ENCODE measurements around the gene IL12RB2.
"Not testable (repeated sequence)": the region's sequence is repeated elsewhere in the genome, so short reads cannot be mapped to it uniquely, and the experiment has no call there.

Gene IL12RB2

DNA sequence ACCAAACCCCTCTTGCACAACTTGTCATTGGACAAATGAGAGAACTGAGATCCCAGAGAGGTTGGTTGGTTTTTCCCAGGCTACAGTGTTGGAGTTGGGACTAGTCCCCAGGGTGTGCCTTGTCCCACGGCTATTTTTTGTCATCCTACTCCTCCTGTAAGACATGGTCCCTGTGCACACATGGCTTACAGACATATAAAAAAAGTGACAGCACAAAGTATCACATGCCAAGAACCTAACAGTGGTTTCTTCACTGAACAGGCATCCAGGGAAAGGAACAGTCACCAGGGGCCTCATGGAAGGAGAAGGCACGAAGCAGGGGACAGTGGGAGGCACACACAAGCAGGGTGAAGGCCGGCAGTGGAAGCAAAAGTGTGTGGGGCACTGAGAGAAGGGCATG, 86.1 kb downstream of the IL12RB2 start:
- Histone ChIP-seq H3K4ac (ENCODE audit: low read depth in 1 of 2, low read length in 2 of 2) (no peak overlapping the region), H3K27me3 (ENCODE audit: control insufficient read depth in 1 of 2, insufficient read depth in 1 of 2, low read length in 2 of 2) (no peaks in the 10 kb centered on the region), H3K18ac (ENCODE audit: low read depth in 1 of 2, low read length in 2 of 2) (no peak overlapping the region), H3K4me1 (ENCODE audit: control insufficient read depth, insufficient read depth, low read depth, low read length) (peaks cover 5% of the 10 kb centered on the region), H3K9me3 (ENCODE audit: control insufficient read depth, low read length) (no peaks in the 10 kb centered on the region), H4K8ac (ENCODE audit: low read length) (no peak overlapping the region), H3K36me3 (ENCODE audit: control insufficient read depth in 1 of 2, insufficient read depth in 2 of 2, low read depth in 1 of 2, low read length in 2 of 2) (peaks cover 15 to 41% of the 10 kb centered on the region in 2 experiments), H3K4me2 (ENCODE audit: low read length, poor library complexity, severe bottlenecking) (no peak overlapping the region), H3K9ac (ENCODE audit: low read length) (no peak overlapping the region), H3K27ac (ENCODE audit: low read length, poor library complexity, severe bottlenecking) (no peak overlapping the region), H2BK12ac (ENCODE audit: low read length in 2 of 2) (no peak overlapping the region), H3K23ac (ENCODE audit: low read length in 2 of 2) (no peak overlapping the region), H2BK5ac (ENCODE audit: low read depth, low read length, poor library complexity, severe bottlenecking) (no peak overlapping the region), H3K79me1 (replicated peaks; ENCODE audit: low read length, poor library complexity, severe bottlenecking) (no peaks in the 10 kb centered on the region), H3K14ac (ENCODE audit: low read length in 2 of 2) (no peak overlapping the region), H2AK5ac (ENCODE audit: low read length, severe bottlenecking) (no peak overlapping the region), H2AFZ (ENCODE audit: low read depth, low read length) (no peak overlapping the region), H2BK120ac (ENCODE audit: low read depth, low read length) (no peak overlapping the region), H2BK15ac (ENCODE audit: low read depth, poor library complexity, severe bottlenecking) (no peak overlapping the region), H4K91ac (ENCODE audit: low read length) (no peak overlapping the region), H3K4me3 (ENCODE audit: insufficient read depth in 1 of 2, low read depth in 1 of 2, low read length in 2 of 2) (no peak overlapping the region)
- no peak for DNase-seq
- WGBS, result 65% methylated on average over 3 of the region's 3 CpGs

DNA sequence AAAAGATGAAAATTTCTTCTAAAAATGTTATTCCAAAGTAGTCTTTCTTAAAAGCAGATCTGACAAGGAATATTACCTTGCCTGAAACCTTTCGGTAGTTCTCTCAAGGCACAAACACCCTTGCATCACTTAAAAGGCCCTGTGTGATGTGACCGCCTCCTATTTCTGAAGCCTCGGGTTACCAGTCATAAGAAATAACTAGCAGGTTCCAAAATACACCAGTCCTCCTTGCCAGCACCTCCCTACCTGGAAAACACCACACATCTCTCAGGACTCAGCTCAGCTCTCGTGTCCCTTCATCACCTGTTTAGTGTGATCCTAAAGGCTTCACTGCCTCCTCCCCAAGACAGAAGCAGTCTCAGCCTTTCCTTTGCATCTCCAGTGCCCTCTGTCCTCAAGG, 86.9 kb downstream of the IL12RB2 start:
- H3K23ac ChIP-seq (ENCODE audit: low read length in 2 of 2), result peak overlapping the region in 1 of 2 experiments; percentile 29
- H3K4me1 ChIP-seq (ENCODE audit: control insufficient read depth, insufficient read depth, low read depth, low read length), result peaks cover 5% of the 10 kb centered on the region
- no peak overlapping the region for H3K9ac ChIP-seq (ENCODE audit: low read length)
- H3K4me3 ChIP-seq (ENCODE audit: insufficient read depth in 1 of 2, low read depth in 1 of 2, low read length in 2 of 2), result no peak overlapping the region
- no peak overlapping the region for H2BK12ac ChIP-seq (ENCODE audit: low read length in 2 of 2)
- H2BK120ac ChIP-seq (ENCODE audit: low read depth, low read length), result no peak overlapping the region
- no peaks in the 10 kb centered on the region for H3K79me1 ChIP-seq (replicated peaks; ENCODE audit: low read length, poor library complexity, severe bottlenecking)
- H2AFZ ChIP-seq (ENCODE audit: low read depth, low read length), result no peak overlapping the region
- no peak overlapping the region for H4K91ac ChIP-seq (ENCODE audit: low read length)
- no peaks in the 10 kb centered on the region for H3K9me3 ChIP-seq (ENCODE audit: control insufficient read depth, low read length)
- H3K14ac ChIP-seq (ENCODE audit: low read length in 2 of 2), result no peak overlapping the region
- no peak overlapping the region for H3K18ac ChIP-seq (ENCODE audit: low read depth in 1 of 2, low read length in 2 of 2)
- no peak overlapping the region for H2BK5ac ChIP-seq (ENCODE audit: low read depth, low read length, poor library complexity, severe bottlenecking)
- H2BK15ac ChIP-seq (ENCODE audit: low read depth, poor library complexity, severe bottlenecking), result no peak overlapping the region
- H3K4ac ChIP-seq (ENCODE audit: low read depth in 1 of 2, low read length in 2 of 2), result no peak overlapping the region
- H3K4me2 ChIP-seq (ENCODE audit: low read length, poor library complexity, severe bottlenecking), result no peak overlapping the region
- no peaks in the 10 kb centered on the region for H3K27me3 ChIP-seq (ENCODE audit: control insufficient read depth in 1 of 2, insufficient read depth in 1 of 2, low read length in 2 of 2)
- H3K27ac ChIP-seq (ENCODE audit: low read length, poor library complexity, severe bottlenecking), result no peak overlapping the region
- no peak overlapping the region for H4K8ac ChIP-seq (ENCODE audit: low read length)
- WGBS, result 94% methylated on average over 4 of the region's 4 CpGs
- peaks cover 15 to 38% of the 10 kb centered on the region in 2 experiments for H3K36me3 ChIP-seq (ENCODE audit: control insufficient read depth in 1 of 2, insufficient read depth in 2 of 2, low read depth in 1 of 2, low read length in 2 of 2)
- H2AK5ac ChIP-seq (ENCODE audit: low read length, severe bottlenecking), result no peak overlapping the region
- no peak for DNase-seq

DNA sequence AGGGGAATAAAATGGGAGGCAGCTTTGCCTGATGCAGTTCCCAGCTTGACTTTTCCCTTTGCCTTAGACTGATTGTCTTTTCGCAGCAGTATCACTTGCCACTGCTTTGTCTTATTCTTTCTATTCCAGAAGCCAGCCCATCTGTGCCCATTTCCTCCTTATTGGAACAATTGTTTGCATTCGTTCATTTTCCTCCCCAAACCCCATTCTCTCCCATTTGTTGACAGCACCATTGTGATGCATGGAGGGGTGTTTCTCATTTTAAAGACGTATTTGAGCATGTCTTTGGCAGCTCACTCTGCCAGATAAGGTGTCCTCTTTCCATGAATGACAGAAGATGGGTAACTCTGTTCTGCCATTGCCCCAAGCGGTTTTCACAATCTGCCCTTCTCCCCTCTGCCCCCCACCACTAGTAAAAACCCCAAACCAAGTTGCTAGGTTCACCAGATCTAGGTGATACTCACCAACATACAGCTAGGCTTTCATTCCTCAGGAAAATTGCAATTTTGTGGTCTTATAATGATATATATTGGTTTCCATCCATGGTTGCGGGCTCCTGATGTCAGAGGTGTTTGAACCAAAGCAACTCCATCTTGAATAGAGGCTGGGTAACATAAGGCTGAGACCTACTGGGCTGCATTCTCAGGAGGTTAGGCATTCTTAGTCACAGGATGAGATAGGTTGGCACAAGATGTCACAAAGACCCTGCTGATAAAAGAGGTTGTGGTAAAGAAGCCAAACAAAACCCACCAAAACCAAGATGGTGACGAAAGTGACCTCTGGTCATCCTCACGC, 91.7 kb downstream of the IL12RB2 start:
- Histone ChIP-seq H3K4me3 (ENCODE audit: insufficient read depth in 1 of 2, low read depth in 1 of 2, low read length in 2 of 2) (no peak overlapping the region), H3K27ac (ENCODE audit: low read length, poor library complexity, severe bottlenecking) (no peak overlapping the region), H3K18ac (ENCODE audit: low read depth in 1 of 2, low read length in 2 of 2) (no peak overlapping the region), H2BK15ac (ENCODE audit: low read depth, poor library complexity, severe bottlenecking) (no peak overlapping the region), H3K4me2 (ENCODE audit: low read length, poor library complexity, severe bottlenecking) (no peak overlapping the region), H2BK120ac (ENCODE audit: low read depth, low read length) (no peak overlapping the region), H3K23ac (ENCODE audit: low read length in 2 of 2) (no peak overlapping the region), H3K4me1 (ENCODE audit: control insufficient read depth, insufficient read depth, low read depth, low read length) (peaks cover 2% of the 10 kb centered on the region), H3K9me3 (ENCODE audit: control insufficient read depth, low read length) (no peaks in the 10 kb centered on the region), H2BK5ac (ENCODE audit: low read depth, low read length, poor library complexity, severe bottlenecking) (no peak overlapping the region), H4K8ac (ENCODE audit: low read length) (no peak overlapping the region), H3K27me3 (ENCODE audit: control insufficient read depth in 1 of 2, insufficient read depth in 1 of 2, low read length in 2 of 2) (no peaks in the 10 kb centered on the region), H3K14ac (ENCODE audit: low read length in 2 of 2) (no peak overlapping the region), H4K91ac (ENCODE audit: low read length) (no peak overlapping the region), H3K79me1 (replicated peaks; ENCODE audit: low read length, poor library complexity, severe bottlenecking) (peaks cover 2% of the 10 kb centered on the region), H2AK5ac (ENCODE audit: low read length, severe bottlenecking) (no peak overlapping the region), H3K36me3 (ENCODE audit: control insufficient read depth in 1 of 2, insufficient read depth in 2 of 2, low read depth in 1 of 2, low read length in 2 of 2) (peaks cover 8 to 23% of the 10 kb centered on the region in 2 experiments), H3K9ac (ENCODE audit: low read length) (no peak overlapping the region), H2AFZ (ENCODE audit: low read depth, low read length) (no peak overlapping the region), H2BK12ac (ENCODE audit: low read length in 2 of 2) (no peak overlapping the region), H3K4ac (ENCODE audit: low read depth in 1 of 2, low read length in 2 of 2) (no peak overlapping the region)
- DNase-seq, result no peak
- 78% methylated on average over 4 of the region's 7 CpGs for WGBS

DNA sequence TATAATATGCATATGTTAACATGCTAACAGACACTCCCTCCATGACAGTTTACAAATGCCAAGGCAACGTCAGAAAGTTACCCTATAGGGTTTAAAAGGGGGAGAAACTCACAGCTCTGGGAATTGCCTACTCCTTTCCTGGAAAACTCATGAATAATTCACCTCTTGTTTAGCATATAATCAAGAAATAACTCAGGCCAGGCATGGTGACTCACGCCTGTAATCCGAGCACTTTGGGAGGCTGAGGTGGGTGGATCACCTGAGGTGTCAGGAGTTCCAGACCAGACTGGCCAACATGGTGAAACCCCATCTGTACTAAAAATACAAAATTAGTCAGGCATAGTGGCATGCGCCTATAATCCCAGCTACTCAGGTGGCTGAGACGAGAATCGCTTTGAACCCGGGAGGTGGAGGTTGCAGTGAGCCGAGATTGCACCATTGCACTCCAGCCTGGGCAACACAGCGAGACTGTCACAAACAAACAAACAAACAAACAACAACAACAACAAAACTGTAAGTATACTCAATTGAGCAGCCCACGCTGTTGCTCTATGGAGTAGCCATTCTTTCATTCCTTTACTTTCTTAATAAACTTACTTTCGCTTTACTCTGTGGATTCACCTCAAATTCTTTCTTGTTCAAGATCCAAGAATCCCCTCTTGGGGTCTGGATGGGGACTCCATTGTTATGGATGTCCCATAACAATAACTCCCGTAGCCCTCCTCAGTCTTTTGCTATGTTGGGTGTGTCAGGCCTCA, 92.5 kb downstream of the IL12RB2 start:
- H3K9me3 ChIP-seq (ENCODE audit: control insufficient read depth, low read length); H2BK12ac ChIP-seq (ENCODE audit: low read length in 2 of 2); H2BK120ac ChIP-seq (ENCODE audit: low read depth, low read length); H3K14ac ChIP-seq (ENCODE audit: low read length in 2 of 2); H3K18ac ChIP-seq (ENCODE audit: low read depth in 1 of 2, low read length in 2 of 2); H3K79me1 ChIP-seq (replicated peaks; ENCODE audit: low read length, poor library complexity, severe bottlenecking); H3K4me2 ChIP-seq (ENCODE audit: low read length, poor library complexity, severe bottlenecking); H2AK5ac ChIP-seq (ENCODE audit: low read length, severe bottlenecking); H2BK15ac ChIP-seq (ENCODE audit: low read depth, poor library complexity, severe bottlenecking); H3K4me3 ChIP-seq (ENCODE audit: insufficient read depth in 1 of 2, low read depth in 1 of 2, low read length in 2 of 2); DNase-seq; H4K91ac ChIP-seq (ENCODE audit: low read length); H2BK5ac ChIP-seq (ENCODE audit: low read depth, low read length, poor library complexity, severe bottlenecking); H3K4me1 ChIP-seq (ENCODE audit: control insufficient read depth, insufficient read depth, low read depth, low read length); H3K9ac ChIP-seq (ENCODE audit: low read length); H3K23ac ChIP-seq (ENCODE audit: low read length in 2 of 2); H4K8ac ChIP-seq (ENCODE audit: low read length); H3K27ac ChIP-seq (ENCODE audit: low read length, poor library complexity, severe bottlenecking); H3K27me3 ChIP-seq (ENCODE audit: control insufficient read depth in 1 of 2, insufficient read depth in 1 of 2, low read length in 2 of 2); H3K4ac ChIP-seq (ENCODE audit: low read depth in 1 of 2, low read length in 2 of 2); H2AFZ ChIP-seq (ENCODE audit: low read depth, low read length): not testable (repeated sequence)
- 97% methylated on average over 11 of the region's 12 CpGs for WGBS
- peaks cover 4 to 26% of the 10 kb centered on the region in 2 experiments for H3K36me3 ChIP-seq (ENCODE audit: control insufficient read depth in 1 of 2, insufficient read depth in 2 of 2, low read depth in 1 of 2, low read length in 2 of 2)

All from mesenchymal stem cell (in vitro differentiated cells and primary cell).